ENCODE results near the gene MYOCOS. TPM values are rescaled to one million over a fixed set of nuclear protein-coding genes. Genes with fewer than 3 reads are reported as not detected.
A peak's percentile ranks its signal among the peaks of the same experiment; 100 is the strongest.

Gene MYOCOS
- total and polyA plus RNA-seq, 2 donors (not counting 1 experiment from before 2014, with no cell fraction given), result not detected

GRCh38 chr1:171642197-171642596, 20.2 kb downstream of the MYOCOS start:
- no peaks in the 10 kb centered on the region for H3K36me3 ChIP-seq (ENCODE audit: control insufficient read depth, insufficient read depth, low read length)
- H3K4me2 ChIP-seq (ENCODE audit: extremely low read depth, insufficient read depth, low read length), result no peak overlapping the region
- no peak overlapping the region for H3K4me3 ChIP-seq (replicated peaks in 1 of 4; ENCODE audit: control extremely low read depth in 1 of 4, insufficient read depth in 1 of 4, low read depth in 3 of 4, low read length in 4 of 4)
- no peaks in the 10 kb centered on the region for H4K20me1 ChIP-seq (ENCODE audit: control insufficient read depth, extremely low read depth, insufficient read depth, low read length)
- H3K4me1 ChIP-seq (ENCODE audit: control insufficient read depth, extremely low read depth, insufficient read depth, low read length), result peaks cover 10% of the 10 kb centered on the region
- H3K27ac ChIP-seq (ENCODE audit: insufficient read depth, low read length), result no peak overlapping the region
- no peak overlapping the region for H2AFZ ChIP-seq (ENCODE audit: low read length)
- no peak for DNase-seq (ENCODE audit: low read depth in 2 of 2)
- H3K9ac ChIP-seq (ENCODE audit: insufficient read depth, low read length), result no peak overlapping the region
- TF ChIP-seq CTCF (conservative IDR thresholded peaks at IDR 0.05 in 1 of 2, IDR thresholded peaks at IDR 0.05 in 1 of 2; ENCODE audit: low read depth in 1 of 2, low read length in 2 of 2) (no peak), EZH2 (IDR thresholded peaks at IDR 0.05; ENCODE audit: low read length, missing control alignments) (no peak)
- no peaks in the 10 kb centered on the region for H3K27me3 ChIP-seq (ENCODE audit: control insufficient read depth, insufficient read depth, low read length)
- H3K79me2 ChIP-seq (ENCODE audit: control insufficient read depth, insufficient read depth, low read length), result no peaks in the 10 kb centered on the region
- H3K9me3 ChIP-seq (ENCODE audit: control insufficient read depth, insufficient read depth, low read depth, low read length), result no peaks in the 10 kb centered on the region

- Histone ChIP-seq H4K20me1 (ENCODE audit: control insufficient read depth, extremely low read depth, insufficient read depth, low read length) (no peaks in the 10 kb centered on the region), H3K36me3 (ENCODE audit: control insufficient read depth, insufficient read depth, low read length) (no peaks in the 10 kb centered on the region), H3K9ac (ENCODE audit: insufficient read depth, low read length) (no peak overlapping the region), H3K4me2 (ENCODE audit: extremely low read depth, insufficient read depth, low read length) (no peak overlapping the region), H3K9me3 (ENCODE audit: control insufficient read depth, insufficient read depth, low read depth, low read length) (no peaks in the 10 kb centered on the region), H3K27me3 (ENCODE audit: control insufficient read depth, insufficient read depth, low read length) (no peaks in the 10 kb centered on the region), H3K27ac (ENCODE audit: insufficient read depth, low read length) (no peak overlapping the region), H3K4me3 (replicated peaks in 1 of 4; ENCODE audit: control extremely low read depth in 1 of 4, insufficient read depth in 1 of 4, low read depth in 3 of 4, low read length in 4 of 4) (no peak overlapping the region), H3K4me1 (ENCODE audit: control insufficient read depth, extremely low read depth, insufficient read depth, low read length) (peaks cover 10% of the 10 kb centered on the region), H2AFZ (ENCODE audit: low read length) (no peak overlapping the region), H3K79me2 (ENCODE audit: control insufficient read depth, insufficient read depth, low read length) (no peaks in the 10 kb centered on the region)
- TF ChIP-seq CTCF (conservative IDR thresholded peaks at IDR 0.05 in 1 of 2, IDR thresholded peaks at IDR 0.05 in 1 of 2; ENCODE audit: low read depth in 1 of 2, low read length in 2 of 2) (no peak), EZH2 (IDR thresholded peaks at IDR 0.05; ENCODE audit: low read length, missing control alignments) (no peak)
- no peak for DNase-seq (ENCODE audit: low read depth in 2 of 2)
Measured at GRCh38 chr1:171643156-171643555, 21.1 kb downstream of the MYOCOS start.

GRCh38 chr1:171644805-171645483, 22.9 kb downstream of the MYOCOS start:
- no peaks in the 10 kb centered on the region for H3K79me2 ChIP-seq (ENCODE audit: control insufficient read depth, insufficient read depth, low read length)
- no peak overlapping the region for H3K9ac ChIP-seq (ENCODE audit: insufficient read depth, low read length)
- H3K27me3 ChIP-seq (ENCODE audit: control insufficient read depth, insufficient read depth, low read length), result no peaks in the 10 kb centered on the region
- TF ChIP-seq CTCF (conservative IDR thresholded peaks at IDR 0.05 in 1 of 2, IDR thresholded peaks at IDR 0.05 in 1 of 2; ENCODE audit: low read depth in 1 of 2, low read length in 2 of 2), result peak; percentile 90 to 95
- no peak for TF ChIP-seq EZH2 (IDR thresholded peaks at IDR 0.05; ENCODE audit: low read length, missing control alignments)
- H3K36me3 ChIP-seq (ENCODE audit: control insufficient read depth, insufficient read depth, low read length), result no peaks in the 10 kb centered on the region
- peak; percentile 73 to 86 for DNase-seq (ENCODE audit: low read depth in 2 of 2)
- H4K20me1 ChIP-seq (ENCODE audit: control insufficient read depth, extremely low read depth, insufficient read depth, low read length), result no peaks in the 10 kb centered on the region
- H3K27ac ChIP-seq (ENCODE audit: insufficient read depth, low read length), result no peak overlapping the region
- H3K4me1 ChIP-seq (ENCODE audit: control insufficient read depth, extremely low read depth, insufficient read depth, low read length), result peaks cover 10% of the 10 kb centered on the region
- H3K4me2 ChIP-seq (ENCODE audit: extremely low read depth, insufficient read depth, low read length), result peak overlapping the region; percentile 17
- peak overlapping the region; percentile 61 for H2AFZ ChIP-seq (ENCODE audit: low read length)
- H3K4me3 ChIP-seq (replicated peaks in 1 of 4; ENCODE audit: control extremely low read depth in 1 of 4, insufficient read depth in 1 of 4, low read depth in 3 of 4, low read length in 4 of 4), result no peak overlapping the region
- no peaks in the 10 kb centered on the region for H3K9me3 ChIP-seq (ENCODE audit: control insufficient read depth, insufficient read depth, low read depth, low read length)
